ENCODE results near the gene GRM5.
"Not testable (repeated sequence)": the region's sequence is repeated elsewhere in the genome, so short reads cannot be mapped to it uniquely, and the experiment has no call there.

The GRM5 gene

DNA sequence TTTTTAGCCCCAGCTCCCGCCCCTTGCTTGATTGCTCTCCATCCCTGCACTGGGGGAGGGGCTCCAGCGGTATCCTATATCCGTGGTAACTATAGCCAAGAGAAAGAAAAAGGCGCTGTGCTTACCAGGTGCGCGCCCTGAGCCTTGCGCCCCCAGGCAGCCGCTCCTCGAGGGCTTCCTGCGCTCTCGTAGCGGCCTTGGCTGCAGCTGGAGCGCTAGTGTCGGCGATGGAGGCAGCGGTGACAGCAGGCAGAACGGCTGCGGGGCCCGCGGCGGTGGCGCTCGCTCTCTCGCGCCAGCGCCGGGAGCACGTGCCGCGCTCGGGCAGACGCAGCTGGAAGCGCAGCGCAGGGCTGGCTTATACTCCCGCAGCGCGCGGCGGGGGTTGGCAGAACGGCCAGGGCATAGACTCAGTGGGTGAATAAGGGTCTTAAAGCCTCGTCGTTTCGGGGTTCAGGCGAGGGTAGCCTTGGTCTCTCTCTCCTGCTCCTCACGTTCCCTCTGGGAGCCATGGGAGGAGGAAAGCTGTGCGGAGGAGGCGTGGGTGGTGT, at the start of gene GRM5:
Gene GRM5 (minus strand): TSS at position 332 of the 551 bp plus-strand sequence. CDS start 18,110 bp downstream, outside the sequence.
- DNase-seq: not testable (repeated sequence)

DNA sequence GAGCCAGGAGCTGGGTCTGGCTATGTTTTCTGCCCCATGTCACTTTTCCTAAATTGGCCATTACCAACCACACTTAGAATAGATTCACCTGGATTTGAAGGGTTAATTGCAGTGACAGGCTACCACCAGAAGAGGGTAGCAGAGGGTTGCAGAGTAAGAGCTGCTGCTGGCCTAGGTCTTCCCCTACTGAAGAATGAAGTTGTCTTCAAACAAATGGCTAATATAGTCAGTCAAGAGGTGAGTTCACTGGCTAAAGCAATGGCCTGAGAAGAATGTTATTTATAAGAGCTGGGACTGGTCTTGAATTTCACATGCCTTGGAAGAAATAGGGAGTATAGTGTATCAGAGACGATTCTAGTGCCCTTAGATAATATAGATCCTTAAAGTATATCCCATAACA, 32.2 kb upstream of the GRM5 start:
- peak; percentile 2 to 12 for DNase-seq

DNA sequence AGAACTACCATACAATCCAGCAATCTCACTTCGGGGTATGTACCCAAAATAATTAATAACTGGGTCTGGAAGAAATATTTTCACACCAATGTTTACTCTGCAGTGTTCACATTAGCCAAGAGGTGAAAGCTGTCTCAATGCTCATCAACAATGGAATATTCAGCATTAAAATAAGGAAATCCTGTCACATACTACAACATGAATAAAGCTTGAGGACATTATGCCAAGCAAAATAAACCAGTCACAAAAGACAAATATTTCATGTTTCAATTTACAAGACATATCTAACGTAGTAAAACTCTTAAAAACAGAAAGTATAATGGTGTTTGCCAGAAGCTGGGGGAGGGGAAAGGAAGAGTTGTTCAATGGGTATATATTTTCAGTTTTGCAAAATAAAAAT, 28.0 kb upstream of the GRM5 start:
- DNase-seq: not testable (repeated sequence)

DNA sequence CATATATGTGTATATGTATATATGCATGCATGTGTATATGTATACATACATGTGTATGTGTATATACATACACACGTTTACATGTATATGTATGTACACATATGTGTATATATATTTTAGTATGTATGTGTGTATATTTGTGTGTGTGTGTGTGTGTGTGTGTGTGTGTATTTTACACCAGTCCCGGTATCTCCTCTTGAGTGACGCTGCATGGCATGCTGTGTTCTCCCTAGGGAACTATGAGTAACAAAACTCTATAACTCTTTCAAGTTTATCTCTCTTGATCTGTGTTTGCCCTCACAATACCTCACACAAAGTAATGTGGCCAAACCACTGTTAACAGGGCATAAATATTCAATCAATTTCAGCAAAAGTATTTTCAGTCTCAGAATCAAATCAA, 19.2 kb upstream of the GRM5 start:
- not testable (repeated sequence) for DNase-seq

DNA sequence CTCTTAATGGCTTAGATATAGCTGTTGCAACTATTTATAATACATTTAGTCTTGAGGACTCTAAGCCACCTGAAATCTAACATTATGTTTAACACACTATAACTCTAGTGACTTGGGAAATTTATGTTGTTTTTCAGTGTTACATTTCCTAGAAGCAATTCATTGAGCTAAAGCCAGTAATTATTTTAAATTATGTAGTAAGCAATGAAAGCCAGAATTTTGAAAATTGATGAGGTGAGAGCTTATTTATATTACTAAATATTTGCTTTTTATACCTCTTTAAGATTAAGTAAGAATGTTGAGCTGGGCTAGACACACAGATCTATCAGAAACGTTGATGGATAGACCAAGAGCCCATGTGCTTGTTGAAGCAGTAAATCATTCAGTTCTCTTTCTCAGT, 5.1 kb upstream of the GRM5 start:
- not testable (repeated sequence) for DNase-seq

DNA sequence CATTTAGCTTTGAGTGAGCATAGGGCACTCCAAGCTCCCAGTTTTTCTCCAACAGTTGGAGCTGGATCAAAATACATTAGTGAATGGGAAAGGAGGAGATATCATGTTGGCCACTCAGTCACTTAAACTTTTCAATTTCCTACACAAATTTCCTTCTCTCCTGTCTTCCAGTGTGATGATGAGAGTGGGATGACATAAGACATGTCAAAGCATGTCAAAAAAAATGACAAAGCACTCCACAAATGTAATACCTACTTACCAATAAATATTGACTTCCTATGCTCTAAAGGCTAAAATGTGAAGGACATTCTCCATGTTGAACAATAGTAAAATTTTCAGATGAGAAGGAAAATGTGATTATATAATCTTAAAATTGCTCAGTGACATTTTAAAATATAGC, 1.5 kb upstream of the GRM5 start:
- DNase-seq: no peak

DNA sequence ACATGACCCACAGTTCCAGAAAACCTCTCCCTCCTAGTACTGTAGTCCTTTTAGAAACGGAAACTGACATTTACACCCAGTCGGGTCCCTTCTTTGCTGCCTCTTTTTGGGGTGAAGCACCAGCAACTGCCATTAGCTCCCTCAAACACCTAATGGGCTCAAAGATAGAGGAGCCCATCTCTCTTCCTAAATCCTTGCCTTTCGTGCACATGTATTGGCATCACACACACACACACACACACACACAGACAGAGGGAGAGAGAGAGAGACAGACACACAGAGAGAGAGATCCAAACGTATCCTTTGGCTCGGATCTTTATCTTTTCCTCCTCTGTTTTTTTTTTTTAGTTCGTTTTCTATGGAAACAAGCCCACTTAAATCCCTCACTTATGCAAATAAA, 716 bp downstream of the GRM5 start:
- no peak for DNase-seq

DNA sequence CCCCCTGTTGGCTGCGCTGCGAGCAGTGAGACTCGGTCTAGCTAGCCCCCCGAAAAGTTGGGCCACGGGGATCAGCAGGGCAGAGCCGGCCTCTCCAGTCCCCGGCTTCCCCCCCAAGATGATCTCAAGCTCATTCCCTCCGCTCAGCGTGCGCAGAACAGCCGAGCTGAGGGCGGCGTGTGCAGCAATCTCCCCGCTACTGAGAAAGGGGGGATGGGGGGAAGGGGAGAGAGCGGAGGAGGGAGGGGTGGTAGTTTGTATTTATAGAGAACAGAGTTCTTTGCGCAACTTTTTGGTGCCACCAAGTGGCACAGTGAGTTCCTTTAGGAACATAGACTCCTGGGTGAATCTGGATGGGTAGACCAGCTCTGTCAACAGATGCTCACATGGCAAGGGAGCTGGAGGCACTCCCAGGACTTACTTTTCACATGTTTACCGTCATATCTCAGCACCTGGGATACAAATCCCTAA, 2.3 kb downstream of the GRM5 start:
- not testable (repeated sequence) for DNase-seq

DNA sequence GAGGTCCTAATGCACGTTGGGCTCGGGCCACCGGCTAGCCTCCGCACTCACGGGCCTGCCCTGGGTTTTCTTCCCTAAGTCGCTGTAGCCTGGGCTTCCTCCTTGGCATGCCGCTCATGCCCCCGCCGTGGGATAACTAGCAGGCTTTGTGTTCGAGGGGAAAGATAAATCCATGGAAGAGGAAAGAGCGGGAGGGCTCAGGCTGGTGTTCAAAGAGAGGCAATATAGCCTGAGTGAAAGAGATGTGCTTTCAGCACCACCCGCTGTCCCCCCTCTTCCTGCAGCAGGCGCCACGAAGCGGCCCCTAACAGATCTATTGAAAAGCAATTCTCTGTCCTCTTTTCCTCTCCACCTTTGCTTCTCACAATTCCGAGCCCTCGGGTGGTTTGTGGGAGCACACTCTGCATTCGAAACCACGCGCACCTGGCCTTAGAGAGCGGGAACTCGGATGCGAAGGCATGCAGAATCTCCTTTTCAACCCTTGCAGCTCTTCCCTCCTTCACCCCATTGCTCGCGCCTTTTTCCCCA, 2.9 kb downstream of the GRM5 start:
- DNase-seq: not testable (repeated sequence)

DNA sequence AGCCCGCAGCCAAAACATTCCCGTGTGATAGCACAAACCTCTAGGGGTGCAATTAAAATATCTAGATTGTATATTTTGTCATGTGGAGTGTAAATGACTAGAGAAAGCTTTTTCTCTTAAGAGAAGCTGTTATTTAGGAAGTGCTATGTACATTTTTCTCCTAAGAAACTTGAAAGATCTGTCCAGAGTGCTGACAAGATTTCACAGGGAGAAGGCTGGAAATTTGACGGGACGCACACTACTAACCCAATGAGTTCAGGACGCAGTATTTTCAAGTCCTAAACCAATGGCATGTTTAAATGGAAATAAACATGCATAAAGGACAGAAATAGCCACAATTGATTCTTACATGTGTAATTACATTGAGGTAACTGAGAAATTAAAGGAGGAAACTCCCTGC, 3.9 kb downstream of the GRM5 start:
- DNase-seq: not testable (repeated sequence)

DNA sequence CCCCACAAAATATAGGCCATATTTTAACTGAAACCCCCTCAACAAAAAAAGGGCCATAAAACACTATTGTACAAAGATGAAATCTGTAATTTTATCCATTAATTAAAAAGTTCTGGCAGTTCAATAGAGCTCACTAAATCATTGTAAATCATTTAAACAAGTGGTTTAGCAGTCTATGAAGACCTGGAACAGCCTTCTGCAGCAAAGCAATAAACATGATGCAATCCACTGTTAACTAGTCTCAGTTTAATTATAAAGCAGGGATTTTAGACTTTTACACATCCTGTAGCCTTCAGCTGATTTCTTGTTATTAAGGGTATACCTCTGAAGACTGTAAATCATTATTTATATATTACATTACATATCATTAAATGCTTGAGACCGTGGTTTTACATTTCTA, 8.4 kb downstream of the GRM5 start:
- not testable (repeated sequence) for DNase-seq

DNA sequence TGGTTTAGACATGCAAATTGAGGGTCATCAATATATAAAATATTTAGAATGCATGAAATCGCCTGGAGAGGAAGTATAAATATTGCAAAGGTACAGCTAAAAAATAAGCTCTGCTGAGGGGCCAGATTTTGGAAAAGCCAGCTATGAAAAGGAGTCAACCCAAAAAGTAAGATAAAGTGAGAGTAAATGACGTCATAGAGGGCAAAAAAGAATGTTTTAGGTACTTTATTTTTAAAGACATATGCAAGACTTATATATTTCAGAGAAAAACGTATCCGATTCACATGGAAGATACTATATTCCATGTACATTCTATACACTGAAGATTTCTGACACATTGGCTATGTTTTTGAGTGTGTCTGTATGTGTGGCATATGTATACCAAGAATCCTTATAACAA, 13.6 kb downstream of the GRM5 start:
- no peak for DNase-seq

DNA sequence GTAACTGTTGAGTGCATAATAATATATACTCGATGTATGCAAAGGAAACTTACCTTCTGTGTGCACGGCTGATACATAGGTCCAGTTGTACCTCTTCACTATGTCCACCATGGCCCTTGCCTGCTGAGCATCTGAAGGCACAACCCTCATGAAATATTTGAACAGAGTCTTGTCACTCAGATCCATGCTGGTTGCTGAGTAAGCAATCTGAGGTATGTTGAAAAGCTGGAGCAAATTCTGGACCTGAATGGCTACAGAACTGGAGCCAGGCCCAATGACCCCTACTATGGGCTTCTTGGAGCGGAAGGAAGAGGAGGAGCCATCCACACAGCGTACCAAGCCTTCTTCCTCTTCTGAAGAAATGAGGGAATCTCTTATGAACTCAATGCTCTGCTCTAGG, 18.6 kb downstream of the GRM5 start:
- not testable (repeated sequence) for DNase-seq

DNA sequence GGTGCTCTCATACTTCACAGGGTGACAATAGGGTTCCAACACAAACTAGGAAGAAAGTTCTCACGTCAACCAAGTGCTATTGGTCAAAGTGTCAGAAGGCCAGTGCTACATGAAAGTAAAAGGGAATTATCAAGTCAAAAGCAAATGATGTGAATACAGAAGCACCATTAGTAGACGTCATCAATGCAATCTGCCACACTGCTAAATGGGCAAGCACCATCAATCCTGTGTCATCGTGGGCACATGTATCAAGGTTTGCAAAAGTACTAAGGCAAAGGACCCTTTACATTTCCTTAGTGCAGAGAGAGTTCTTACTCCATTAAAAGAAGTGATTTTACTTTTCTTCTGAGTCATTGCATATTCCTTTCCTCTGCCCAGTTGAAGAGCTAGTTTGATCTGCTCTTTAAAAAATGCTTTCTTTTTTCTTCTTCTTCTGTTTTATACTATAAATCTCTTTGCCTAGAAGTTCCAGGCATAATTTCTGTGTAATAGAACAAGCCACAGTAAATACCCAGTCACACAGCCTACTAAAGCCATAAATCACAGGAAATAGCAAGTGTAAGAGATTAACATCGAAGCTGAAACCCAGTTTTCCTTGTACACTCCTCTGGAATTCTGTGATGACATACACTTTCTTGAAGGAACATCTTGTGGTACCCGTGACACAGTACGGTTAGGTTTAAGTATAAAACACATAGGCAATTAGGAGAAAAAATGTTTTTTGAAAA, 21.8 kb downstream of the GRM5 start:
- DNase-seq: not testable (repeated sequence)

DNA sequence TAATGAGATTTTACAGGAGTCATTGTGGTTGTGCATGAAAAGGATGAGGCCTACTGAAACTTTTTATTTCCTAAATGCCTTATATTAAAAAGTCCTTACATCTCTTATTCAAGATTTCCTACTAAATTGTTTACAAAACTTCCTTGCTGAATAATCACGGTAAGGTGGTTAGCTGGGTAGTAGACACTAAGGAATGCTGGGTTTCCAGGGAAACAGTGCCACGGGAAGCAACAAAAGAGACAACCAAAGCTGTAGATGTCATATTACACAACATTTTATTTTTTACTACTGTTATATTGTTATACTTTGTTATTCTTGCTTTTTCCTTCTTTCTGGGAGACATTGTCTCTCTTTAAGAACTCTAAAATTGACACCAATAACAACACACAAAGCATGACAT, 36.1 kb downstream of the GRM5 start:
- not testable (repeated sequence) for DNase-seq

DNA sequence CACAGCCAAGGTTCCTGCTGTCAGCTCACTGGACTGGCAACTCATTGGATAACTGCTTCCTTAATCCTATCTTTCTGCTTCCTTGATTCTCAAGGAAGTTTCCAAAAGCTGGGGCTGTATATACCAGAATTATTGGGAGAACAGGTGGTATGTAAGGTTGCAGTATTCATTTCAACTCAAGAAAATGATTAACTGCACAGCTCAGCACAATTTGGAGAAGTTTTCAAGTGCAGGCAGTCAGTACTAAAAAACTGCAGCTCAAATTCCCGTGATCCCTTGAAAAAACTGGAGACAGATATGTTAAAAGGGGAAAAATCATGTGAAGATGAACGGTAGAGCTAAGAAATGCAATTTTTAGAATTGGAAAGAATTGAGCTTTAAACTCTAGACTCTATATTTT, 44.4 kb downstream of the GRM5 start:
- DNase-seq: no peak

DNA sequence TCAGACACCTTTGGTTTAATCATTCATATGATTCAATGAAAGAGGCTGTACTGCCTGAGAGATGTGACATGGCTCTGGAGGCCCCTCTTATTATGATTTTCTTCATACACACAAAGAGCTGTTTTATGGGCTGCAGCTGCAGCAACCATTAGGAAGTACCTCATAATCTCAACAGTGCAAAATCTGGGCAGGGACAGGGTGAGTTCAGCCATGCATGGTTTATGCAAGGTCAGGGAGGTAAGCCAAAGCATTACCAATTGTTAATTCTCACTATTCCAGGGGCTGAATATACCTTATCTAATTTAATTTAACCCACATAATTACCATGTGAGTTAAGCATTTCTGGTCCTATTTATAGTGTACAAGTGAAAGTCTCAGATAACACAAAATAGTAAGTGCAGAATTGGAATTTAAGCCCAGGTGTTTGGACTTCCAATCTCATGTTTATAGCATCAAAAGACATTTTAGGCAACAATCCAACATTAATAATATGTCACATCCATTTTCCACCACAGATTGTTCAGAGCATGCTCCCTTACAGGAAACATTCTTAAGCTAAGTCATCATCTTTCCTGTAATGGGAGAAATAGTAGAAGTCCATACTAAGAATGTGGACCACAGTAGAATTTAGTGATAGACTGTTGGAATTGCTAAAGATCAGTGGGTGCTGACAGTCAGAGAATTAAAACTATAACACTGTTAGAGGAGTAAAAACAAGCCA, 45.8 kb downstream of the GRM5 start:
- DNase-seq: not testable (repeated sequence)

DNA sequence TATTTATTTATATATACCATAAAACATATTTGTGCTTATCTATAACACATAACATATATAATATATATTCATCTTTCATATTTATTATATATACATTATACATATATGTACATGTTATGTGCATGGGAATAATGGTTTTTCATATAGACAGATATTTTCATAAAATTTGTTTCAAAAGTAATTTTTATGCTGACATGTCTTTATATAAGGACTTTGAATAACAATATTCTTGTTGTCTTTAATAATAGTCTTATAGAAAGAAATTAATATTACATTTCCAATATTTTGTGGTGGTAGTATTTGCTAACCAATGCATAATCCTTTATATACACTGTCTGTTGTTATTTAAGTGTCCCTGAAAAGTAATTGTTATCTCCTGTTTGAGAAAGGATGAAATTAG, 49.6 kb downstream of the GRM5 start:
- DNase-seq: no peak

DNA sequence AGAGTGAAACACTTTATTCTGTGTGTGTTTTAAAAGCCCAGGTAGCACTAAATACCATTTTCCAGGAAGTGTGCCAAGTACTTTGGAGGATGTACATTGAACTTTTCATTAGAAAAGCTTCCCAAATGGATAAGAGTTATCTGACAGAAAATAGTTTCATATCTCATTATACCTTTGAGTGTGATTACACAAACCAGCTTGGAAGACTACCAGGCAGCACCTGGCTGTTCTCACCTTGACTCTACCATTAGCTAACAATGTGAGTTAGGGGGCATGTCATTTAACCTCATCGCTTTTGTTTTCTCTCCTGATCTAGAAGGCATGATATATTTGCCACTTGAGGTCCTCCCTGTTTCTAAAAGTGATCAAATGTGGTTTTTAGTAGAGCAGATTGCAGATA, 50.2 kb downstream of the GRM5 start:
- DNase-seq: no peak

DNA sequence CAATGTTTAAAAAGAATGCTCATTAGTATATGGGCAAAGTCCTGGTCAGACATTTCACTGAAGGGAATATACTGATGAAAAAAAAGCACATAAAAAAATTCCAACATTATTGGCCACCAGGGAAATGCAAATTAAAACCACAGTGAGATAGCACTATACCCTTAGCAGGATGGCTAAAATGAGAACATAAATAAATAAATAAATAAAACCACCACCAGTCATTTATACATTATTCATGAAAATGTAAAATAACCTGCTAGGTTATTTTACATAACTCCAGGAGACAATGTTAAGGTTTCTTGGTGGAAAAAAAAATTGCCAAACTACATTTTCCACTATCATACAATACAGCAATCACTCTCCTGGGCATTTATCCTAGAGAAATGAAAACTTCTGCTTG, 64.9 kb downstream of the GRM5 start:
- DNase-seq: not testable (repeated sequence)

DNA sequence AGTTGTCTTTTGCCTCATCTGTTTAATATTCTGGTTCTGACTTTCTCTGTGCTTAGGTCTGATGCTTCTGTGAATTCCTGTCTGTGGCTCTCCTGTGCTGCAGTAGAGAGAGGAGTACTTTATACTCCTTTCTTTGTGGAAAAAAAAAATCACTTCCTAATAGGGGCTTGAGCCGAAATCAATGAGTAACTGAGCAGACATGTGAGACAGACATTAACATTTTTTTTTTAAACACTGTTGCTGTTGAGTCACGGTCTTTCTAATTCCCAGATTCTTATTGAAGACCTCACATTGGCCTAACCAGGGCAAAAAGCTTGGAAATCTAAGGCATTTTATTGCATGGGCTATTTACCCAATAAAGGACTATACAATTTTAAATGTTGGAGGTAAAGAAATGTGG, 86.1 kb downstream of the GRM5 start:
- no peak for DNase-seq

DNA sequence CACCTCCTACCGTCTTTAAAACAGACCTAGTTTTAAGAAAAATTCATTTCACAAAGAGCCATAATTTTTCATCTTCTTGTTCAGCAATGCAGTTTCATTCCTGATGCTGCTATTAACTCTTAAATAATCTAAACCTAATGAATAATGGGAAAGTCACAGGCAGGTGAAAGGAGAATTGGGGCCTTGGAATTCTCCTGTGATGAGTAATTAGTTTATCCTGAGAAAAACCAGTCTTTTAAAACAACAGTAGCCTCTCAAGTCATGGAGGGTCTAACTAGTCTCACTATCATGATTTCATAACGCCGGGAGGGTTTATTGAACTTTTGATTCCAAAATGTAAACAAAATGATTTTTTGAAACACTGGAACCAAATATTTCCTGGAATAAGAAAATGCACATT, 86.8 kb downstream of the GRM5 start:
- DNase-seq: not testable (repeated sequence)

DNA sequence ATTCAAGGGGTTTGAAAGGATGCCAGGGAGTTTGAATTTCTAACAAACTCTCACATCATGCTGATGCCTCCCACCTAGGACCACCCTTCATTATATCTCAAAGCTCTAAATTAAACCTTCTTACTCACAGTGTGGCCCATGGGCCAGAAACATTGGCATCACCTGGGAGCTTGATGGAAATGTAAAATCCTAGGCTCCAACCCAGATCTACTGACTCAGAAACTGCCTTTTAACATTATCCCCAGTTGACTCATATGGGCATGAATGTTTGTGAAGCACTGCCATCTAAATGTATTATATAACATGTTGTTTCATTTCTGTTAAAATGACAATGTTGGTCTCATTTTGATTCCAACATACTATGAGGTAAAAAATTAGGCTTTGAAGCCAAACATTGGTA, 90.3 kb downstream of the GRM5 start:
- DNase-seq: not testable (repeated sequence)

DNA sequence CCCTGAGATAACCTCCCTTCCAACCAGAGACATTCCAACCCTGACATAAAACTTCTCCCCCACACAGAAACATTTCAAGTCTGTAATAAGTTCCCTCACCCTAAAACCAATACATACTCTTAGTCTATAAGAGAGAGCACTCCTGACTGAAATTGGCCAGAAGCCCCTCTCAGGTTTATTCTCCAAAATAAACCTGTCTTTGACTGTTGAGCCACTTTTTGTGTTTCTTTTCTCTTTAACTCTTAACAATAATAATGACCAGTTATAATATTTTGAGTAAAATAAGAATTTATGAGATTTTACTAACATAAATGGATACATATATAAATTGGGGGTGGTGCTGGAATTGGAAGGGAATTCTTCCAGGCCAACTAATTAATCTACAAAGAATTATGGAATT, 93.6 kb downstream of the GRM5 start:
- DNase-seq: no peak
